H1 (cell line): ENCODE data around the gene NCOA5. TPM values are rescaled to one million over a fixed set of nuclear protein-coding genes. Genes with fewer than 3 reads are reported as not detected.

Experiments used
- CBX8 ChIP-seq: fragments of 300-800, 300-1000 bp; sonication (generic); IDR thresholded peaks from 2 replicates; pipeline ENCODE4 v1.7.1; 2016; ENCODE audit warnings: low read depth, low read length, borderline replicate concordance
- CHD2 ChIP-seq: IDR thresholded peaks from 2 replicates; pipeline ENCODE4 v1.6.1; 2012; ENCODE audit warnings: low read length, improper control_type of control experiment
- CHD7 ChIP-seq: fragments of 300-600 bp; sonication (generic); IDR thresholded peaks from 2 replicates; pipeline ENCODE4 v1.7.1; 2012; ENCODE audit warnings: low read length, moderate library complexity, mild to moderate bottlenecking, inconsistent platforms; ENCODE audit not compliant: insufficient replicate concordance
- EP300 ChIP-seq, 2 experiments: IDR thresholded peaks; 1 replicate in 1 of 2; 2 replicates in 1 of 2; pipeline ENCODE4 v1.6.1; 2011 to 2012; ENCODE audit warnings: low read depth in 2 of 2, low read length in 2 of 2, mild to moderate bottlenecking in 2 of 2, borderline replicate concordance in 1 of 2, inconsistent platforms in 1 of 2, moderate library complexity in 1 of 2
- MAFK ChIP-seq: IDR thresholded peaks from 2 replicates; pipeline ENCODE4 v1.6.1; 2012; ENCODE audit warnings: low read depth, mild to moderate bottlenecking, improper control_type of control experiment, low read length
- SP1 ChIP-seq: IDR thresholded peaks from 2 replicates; pipeline ENCODE4 v1.6.1; 2011; ENCODE audit warnings: low read depth, low read length
- SP2 ChIP-seq: IDR thresholded peaks from 2 replicates; pipeline ENCODE4 v1.6.1; 2012; ENCODE audit warnings: mild to moderate bottlenecking, low read length, inconsistent platforms
- TAF1 ChIP-seq: IDR thresholded peaks from 2 replicates; pipeline ENCODE4 v1.6.1; 2011; ENCODE audit warnings: mild to moderate bottlenecking, low read depth, low read length
- TCF12 ChIP-seq: IDR thresholded peaks from 2 replicates; pipeline ENCODE4 v1.6.1; 2011; ENCODE audit warnings: low read depth, mild to moderate bottlenecking, low read length
- polyA plus RNA-seq, 7 experiments: library from polyadenylated mRNA; depleted of rRNA in 3 of 7; stranded (reverse) in 5 of 7; unstranded in 2 of 7; fragments of >200 nt in 5 of 7; fragments of 200-250 nt in 2 of 7; gene quantifications; 1 replicate in 5 of 7; 2 replicates in 1 of 7; 4 replicates in 1 of 7; pipeline versions ENCODE4 v1.2.1 to v1.2.3, GENCODE V29; 2011 to 2013; ENCODE audit warnings: missing spikeins in 2 of 7, mixed read lengths in 2 of 7
- total RNA-seq: library from RNA; stranded (reverse); fragmentation: NEBNext Ultra II Directional; extraction: Animal tissue kit (Norgen Biotek cat#: 25700); gene quantifications from 2 replicates; pipeline ENCODE4 v1.2.1, GENCODE V29; 2021
- TF ChIP-seq, protein P1 (sequence below): IDR thresholded peaks from 2 replicates; pipeline ENCODE4 v1.6.1; 2011; ENCODE audit warnings: low read length, improper control_type of control experiment

Gene NCOA5
- total and polyA plus RNA-seq, 2 of the 8 experiments (the other 6 are each of a cell fraction or from before 2014, with no cell fraction given), result 20.4 to 29.0 TPM

GRCh38 chr20:46073443-46073842 lies 16.3 kb downstream of the NCOA5 start (continued):
- no peak for TF ChIP-seq CHD7
- TF ChIP-seq EP300 (IDR thresholded peaks at IDR 0.05; ENCODE audit: borderline replicate concordance in 1 of 2, low read depth in 2 of 2, low read length in 2 of 2), result no peak
- no peak for TF ChIP-seq SP1
- no peak for TF ChIP-seq CBX8
- no peak for TF ChIP-seq MAFK
- no peak for TF ChIP-seq SP2
- TF ChIP-seq, protein P1, sequence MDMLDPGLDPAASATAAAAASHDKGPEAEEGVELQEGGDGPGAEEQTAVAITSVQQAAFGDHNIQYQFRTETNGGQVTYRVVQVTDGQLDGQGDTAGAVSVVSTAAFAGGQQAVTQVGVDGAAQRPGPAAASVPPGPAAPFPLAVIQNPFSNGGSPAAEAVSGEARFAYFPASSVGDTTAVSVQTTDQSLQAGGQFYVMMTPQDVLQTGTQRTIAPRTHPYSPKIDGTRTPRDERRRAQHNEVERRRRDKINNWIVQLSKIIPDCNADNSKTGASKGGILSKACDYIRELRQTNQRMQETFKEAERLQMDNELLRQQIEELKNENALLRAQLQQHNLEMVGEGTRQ, result no peak
- TF ChIP-seq TCF12, result no peak
- no peak for TF ChIP-seq TAF1
- TF ChIP-seq CHD2, result no peak
